ENCODE results near the gene CNTNAP1.
"Not testable (repeated sequence)": the region's sequence is repeated elsewhere in the genome, so short reads cannot be mapped to it uniquely, and the experiment has no call there.

The CNTNAP1 gene

DNA sequence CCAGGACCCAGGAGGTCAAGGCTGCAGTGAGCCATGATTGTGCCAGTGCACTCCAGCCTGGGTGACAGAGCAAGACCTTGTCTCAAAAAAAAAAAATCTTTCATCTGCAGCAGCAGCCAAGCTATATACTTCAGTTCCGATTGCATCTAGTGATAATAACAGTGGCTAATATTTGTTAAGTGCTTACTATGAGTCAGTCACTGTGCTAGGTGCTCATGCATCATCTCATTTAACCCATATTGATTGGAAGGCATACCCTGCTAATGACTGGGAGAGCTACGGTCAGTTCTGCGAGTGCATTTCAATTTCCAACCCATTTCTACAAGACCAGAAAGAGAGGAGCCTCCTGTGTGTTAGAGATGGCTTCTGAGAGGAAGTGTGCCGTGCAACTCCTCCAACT, 30.9 kb upstream of the CNTNAP1 start:
- TF ChIP-seq, protein P1, sequence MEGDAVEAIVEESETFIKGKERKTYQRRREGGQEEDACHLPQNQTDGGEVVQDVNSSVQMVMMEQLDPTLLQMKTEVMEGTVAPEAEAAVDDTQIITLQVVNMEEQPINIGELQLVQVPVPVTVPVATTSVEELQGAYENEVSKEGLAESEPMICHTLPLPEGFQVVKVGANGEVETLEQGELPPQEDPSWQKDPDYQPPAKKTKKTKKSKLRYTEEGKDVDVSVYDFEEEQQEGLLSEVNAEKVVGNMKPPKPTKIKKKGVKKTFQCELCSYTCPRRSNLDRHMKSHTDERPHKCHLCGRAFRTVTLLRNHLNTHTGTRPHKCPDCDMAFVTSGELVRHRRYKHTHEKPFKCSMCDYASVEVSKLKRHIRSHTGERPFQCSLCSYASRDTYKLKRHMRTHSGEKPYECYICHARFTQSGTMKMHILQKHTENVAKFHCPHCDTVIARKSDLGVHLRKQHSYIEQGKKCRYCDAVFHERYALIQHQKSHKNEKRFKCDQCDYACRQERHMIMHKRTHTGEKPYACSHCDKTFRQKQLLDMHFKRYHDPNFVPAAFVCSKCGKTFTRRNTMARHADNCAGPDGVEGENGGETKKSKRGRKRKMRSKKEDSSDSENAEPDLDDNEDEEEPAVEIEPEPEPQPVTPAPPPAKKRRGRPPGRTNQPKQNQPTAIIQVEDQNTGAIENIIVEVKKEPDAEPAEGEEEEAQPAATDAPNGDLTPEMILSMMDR (IDR thresholded peaks at IDR 0.05; ENCODE audit: insufficient read depth, low read length, missing control alignments) = no peak
- no peak for DNase-seq (ENCODE audit: low read depth, low spot score)
- ChIA-PET CTCF (no interaction called here), POLR2A (interaction anchor here (0.6 kb wide), 1 partner anchor 73 kb away, joined by 3 read pairs; no protein-coding TSS in a partner anchor)
- no peak overlapping the region for H3K4me3 ChIP-seq (ENCODE audit: low read depth, low read length)

DNA sequence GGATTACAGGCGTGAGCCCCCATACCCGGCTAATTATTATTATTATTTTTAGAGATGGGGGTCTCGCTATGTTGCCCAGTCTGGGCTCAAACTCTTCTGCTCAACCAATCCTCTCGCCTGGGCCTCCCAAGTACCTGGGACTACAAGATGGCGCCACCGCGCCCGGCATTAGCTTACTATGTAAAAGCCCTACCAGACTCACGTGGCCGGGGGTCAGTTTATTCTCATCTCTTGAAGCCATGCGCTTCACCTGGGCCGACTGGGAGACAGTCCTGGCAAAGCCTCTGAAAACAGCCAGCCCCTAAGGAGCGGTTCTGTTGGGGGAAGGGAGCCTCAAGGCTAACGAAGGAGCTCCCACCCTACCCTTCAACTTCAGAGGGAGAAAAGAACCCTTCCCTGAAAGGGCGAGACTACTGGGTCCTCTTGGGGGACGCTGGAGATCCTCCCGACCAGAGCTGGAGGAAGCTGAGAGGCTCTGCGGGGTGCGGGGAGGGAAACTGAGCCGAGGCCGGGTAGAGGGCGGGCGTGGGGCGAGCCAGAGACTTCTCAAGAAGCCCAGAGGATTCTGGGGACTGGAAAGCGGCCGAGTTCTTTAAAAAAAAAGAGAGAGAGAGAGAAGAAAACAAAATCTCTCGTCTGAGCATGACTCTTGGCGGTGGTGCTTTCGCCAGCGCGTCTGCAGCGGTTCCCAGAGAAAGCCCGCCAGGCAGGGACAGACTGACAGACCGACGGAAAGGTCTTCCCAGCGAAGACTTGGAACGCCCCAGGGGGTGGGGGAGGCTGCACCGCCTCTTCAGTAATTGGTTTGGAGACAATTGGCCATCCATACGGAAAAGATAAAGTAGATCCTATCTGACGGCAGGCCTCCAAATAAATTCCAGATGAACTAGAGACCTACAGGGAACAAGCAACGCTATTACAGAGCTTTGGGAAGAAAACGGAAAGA, 28.9 kb upstream of the CNTNAP1 start:
- POLR2A ChIA-PET = no interaction called here
- CTCF ChIA-PET = interaction anchor here (1.0 to 2.0 kb wide), 4 partner anchors 12 to 27 kb away, joined by 3 to 6 read pairs (median 5); no protein-coding TSS in a partner anchor

DNA sequence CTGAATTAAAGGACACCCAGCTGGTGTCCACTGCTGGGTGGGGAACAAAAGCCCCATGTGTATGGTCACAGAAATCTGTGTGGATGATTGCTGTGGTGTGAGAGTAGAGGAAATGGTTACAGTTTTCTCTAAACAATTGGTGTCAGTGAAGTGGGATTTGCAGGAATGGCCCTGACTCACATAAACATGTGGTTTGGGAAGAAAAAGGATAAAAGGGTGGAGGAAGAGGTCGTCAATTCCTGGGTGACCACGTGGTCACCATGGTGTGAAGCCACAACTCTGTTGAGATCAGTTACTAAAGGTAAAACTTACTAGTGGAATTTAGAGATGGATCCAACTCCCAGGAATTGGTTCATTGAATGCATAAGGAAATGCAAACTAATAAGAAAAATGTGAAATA, 26.8 kb upstream of the CNTNAP1 start:
- TF ChIP-seq, protein P1 (IDR thresholded peaks at IDR 0.05; ENCODE audit: insufficient read depth, low read length, missing control alignments) = no peak
- no peak for DNase-seq (ENCODE audit: low read depth, low spot score)
- H3K4me3 ChIP-seq (ENCODE audit: low read depth, low read length) = no peak overlapping the region
- CTCF ChIA-PET = interaction anchor here (0.8 to 1.8 kb wide), 3 partner anchors 9 to 77 kb away, joined by 3 to 6 read pairs (median 5); no protein-coding TSS in a partner anchor
- POLR2A ChIA-PET = no interaction called here

More for the DNA sequence above, 28.9 kb upstream of the CNTNAP1 start:
- TF ChIP-seq, protein P1 (IDR thresholded peaks at IDR 0.05; ENCODE audit: insufficient read depth, low read length, missing control alignments) = no peak
- peak overlapping the region; percentile 41 for H3K4me3 ChIP-seq (ENCODE audit: low read depth, low read length)
- no peak for DNase-seq (ENCODE audit: low read depth, low spot score)

DNA sequence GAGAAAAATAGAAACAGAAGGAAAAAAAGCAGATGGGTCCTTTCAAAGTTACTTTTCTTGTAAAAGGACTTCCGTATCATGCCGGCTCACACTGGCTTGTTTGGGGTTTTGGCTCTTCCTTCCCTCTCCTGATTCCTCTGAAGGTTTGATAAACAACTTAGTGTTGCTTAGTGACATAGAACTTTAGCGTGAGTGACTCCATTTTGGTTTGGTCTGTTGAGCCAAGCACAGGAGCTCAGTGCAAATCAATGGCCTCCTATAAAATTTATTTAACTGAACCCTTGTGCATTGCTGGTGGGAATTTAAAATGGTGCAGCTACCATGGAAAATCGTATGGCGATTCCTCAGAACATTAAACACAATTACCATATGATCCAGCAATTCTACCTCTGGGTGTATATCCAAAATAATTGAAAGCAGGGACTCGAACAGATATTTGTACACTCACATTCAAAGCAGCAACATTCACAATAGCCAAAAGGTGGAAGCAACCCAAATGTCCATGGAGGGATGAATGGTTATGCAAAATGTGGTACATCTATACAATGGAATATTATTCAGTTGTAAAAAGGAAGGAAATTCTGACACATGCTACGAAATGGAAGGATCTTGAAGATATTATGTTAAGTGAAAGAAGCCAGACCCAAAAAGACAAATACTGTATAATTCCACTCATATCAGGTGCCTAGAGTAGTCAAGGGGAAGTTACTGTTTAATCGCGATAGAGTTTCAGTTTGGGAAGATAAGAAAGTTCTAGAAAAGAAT, 24.3 kb upstream of the CNTNAP1 start:
- POLR2A ChIA-PET = no interaction called here
- no peak overlapping the region for H3K4me3 ChIP-seq (ENCODE audit: low read depth, low read length)
- TF ChIP-seq, protein P1 (IDR thresholded peaks at IDR 0.05; ENCODE audit: insufficient read depth, low read length, missing control alignments) = no peak
- CTCF ChIA-PET = interaction anchor here (1.9 to 2.0 kb wide), 2 partner anchors 18 to 21 kb away, joined by 8 to 11 read pairs; partner anchors contain the start of gene PLEKHH3
- no peak for DNase-seq (ENCODE audit: low read depth, low spot score)

- peak within 1 kb of the TSS; percentile 67 for H3K4me3 ChIP-seq (ENCODE audit: low read depth, low read length)
- ChIA-PET CTCF (interaction anchor here (1.0 to 5.3 kb wide), 6 partner anchors 14 to 81 kb away, joined by 3 to 31 read pairs (median 10); partner anchors contain the start of genes PLEKHH3 and PSMC3IP), POLR2A (interaction anchor here (0.6 to 2.3 kb wide), 4 partner anchors 8 to 61 kb away, joined by 3 to 5 read pairs (median 4); no protein-coding TSS in a partner anchor)
- DNase-seq (ENCODE audit: low read depth, low spot score) = no peak
- TF ChIP-seq, protein P1 (IDR thresholded peaks at IDR 0.05; ENCODE audit: insufficient read depth, low read length, missing control alignments) = no peak
Observed at GRCh38 chr17:42659079-42659931, 23.0 kb upstream of the CNTNAP1 start, which contains the start of gene TUBG2. Gene TUBG2, plus strand, starts transcription at chr17:42659284. Its CDS starts 220 bp downstream, at chr17:42659504.

- ChIA-PET CTCF (interaction anchor here (1.1 to 5.3 kb wide), 5 partner anchors 13 to 82 kb away, joined by 3 to 31 read pairs (median 11); partner anchors contain the start of genes PLEKHH3 and PSMC3IP), POLR2A (interaction anchor here (1.0 to 2.4 kb wide), 3 partner anchors 17 to 23 kb away, joined by 3 to 7 read pairs (median 5); partner anchors contain the start of gene PLEKHH3)
- not testable (repeated sequence) for DNase-seq (ENCODE audit: low read depth, low spot score)
- peak overlapping the region; percentile 67 for H3K4me3 ChIP-seq (ENCODE audit: low read depth, low read length)
Observed at GRCh38 chr17:42659932-42660274, 22.4 kb upstream of the CNTNAP1 start.
